Fibroblast of pulmonary artery (primary cell): Measurements from ENCODE around the gene METRN.

Experiments used
- DNase-seq: peaks from one replicate; pipeline ENCODE4 v3.0.0-alpha.2; 2010; ENCODE audit warnings: low read depth
- H3K4me3 ChIP-seq: replicated peaks from 2 replicates; pipeline ENCODE4 v1.5.1; 2011; ENCODE audit warnings: low read depth, mild to moderate bottlenecking, control low read depth, low read length, moderate library complexity
- TF ChIP-seq, protein P1 (sequence below): IDR thresholded peaks from 2 replicates; pipeline ENCODE4 v1.5.1; 2011; ENCODE audit warnings: mild to moderate bottlenecking, control low read depth, low read length, inconsistent platforms; ENCODE audit errors: missing control alignments

METRN gene

DNA sequence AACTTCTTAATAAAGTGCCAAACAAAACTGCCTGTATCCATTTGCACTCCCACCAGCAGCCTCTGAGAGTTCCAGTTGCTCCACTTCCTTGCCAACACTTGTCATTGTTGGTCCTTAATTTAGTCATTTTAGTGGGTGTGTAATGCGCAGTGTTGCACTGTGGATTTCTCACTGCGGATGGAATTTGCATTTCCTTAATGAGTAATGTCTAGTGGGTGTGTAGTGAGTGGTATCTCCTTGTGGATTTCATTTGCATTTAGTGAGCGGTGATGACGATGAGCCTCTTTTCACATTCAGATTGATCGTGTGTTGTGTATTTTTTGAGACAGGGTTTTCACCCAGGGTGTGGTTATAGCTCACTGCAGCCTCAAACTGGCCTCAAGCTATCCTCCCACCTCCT is 41.5 kb downstream of the METRN start:
- DNase-seq = no peak
- TF ChIP-seq, protein P1, sequence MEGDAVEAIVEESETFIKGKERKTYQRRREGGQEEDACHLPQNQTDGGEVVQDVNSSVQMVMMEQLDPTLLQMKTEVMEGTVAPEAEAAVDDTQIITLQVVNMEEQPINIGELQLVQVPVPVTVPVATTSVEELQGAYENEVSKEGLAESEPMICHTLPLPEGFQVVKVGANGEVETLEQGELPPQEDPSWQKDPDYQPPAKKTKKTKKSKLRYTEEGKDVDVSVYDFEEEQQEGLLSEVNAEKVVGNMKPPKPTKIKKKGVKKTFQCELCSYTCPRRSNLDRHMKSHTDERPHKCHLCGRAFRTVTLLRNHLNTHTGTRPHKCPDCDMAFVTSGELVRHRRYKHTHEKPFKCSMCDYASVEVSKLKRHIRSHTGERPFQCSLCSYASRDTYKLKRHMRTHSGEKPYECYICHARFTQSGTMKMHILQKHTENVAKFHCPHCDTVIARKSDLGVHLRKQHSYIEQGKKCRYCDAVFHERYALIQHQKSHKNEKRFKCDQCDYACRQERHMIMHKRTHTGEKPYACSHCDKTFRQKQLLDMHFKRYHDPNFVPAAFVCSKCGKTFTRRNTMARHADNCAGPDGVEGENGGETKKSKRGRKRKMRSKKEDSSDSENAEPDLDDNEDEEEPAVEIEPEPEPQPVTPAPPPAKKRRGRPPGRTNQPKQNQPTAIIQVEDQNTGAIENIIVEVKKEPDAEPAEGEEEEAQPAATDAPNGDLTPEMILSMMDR = no peak
- no peak overlapping the region for H3K4me3 ChIP-seq

DNA sequence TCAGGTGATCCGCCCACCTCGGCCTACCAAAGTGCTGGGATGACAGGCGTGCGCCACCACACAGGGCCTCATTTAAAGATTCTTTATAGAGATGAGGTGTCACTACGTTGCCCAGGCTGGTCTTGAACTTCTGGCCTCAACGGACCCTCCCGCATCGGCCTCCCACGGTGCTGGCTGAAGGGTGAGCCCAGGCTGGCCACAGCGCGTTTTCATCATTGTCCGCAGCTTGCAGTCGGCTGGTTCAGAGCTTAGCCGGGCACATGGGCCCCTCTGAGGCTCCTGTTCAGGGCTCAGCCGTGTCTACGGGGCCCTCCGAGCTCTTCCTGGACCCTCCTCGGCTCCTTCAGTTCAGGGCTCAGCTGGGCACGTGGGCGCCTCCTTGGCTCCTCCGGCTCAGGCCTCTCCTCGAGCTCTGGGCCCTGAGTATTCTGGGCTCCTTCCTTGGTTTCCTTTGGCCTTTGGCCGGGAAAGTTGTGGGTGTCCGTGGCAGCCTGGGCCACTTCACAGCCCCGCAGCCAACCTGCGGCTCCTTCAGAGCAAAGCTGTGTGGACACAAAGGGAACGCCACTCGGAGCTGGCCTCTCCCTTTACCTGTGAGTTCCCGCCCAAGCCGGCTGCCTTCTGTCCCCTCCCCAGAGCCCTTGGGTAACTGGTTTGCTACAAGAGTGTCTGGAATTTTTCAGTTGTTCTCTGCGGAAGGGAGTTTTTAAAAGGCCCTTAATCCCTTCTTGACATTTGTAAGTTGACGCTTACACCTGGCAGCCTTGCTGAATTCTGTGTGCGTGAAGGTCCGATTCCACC is 44.4 kb downstream of the METRN start:
- DNase-seq = no peak
- H3K4me3 ChIP-seq = no peak overlapping the region

DNA sequence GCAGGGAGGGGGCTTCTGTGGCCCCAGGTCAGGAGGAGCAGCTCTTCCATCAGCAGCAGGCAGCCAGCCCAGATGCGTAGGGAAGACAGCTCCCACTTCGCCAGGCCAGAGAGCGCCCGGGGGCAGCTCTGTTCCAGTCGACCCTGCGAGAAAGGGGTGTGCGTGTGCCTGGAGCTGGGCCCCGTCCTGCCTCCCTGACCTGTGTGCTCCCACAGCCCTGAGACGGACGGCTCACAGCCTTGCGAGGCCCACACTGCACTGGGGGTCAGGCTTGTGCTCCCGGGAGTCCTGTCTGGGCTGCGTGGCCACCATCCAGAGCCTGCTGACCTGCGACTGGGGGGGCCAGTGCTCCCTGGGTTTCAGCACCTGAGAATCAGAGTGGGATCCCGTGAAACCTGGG is 45.1 kb downstream of the METRN start:
- DNase-seq = no peak
- no peak overlapping the region for H3K4me3 ChIP-seq
- TF ChIP-seq, protein P1 = no peak

More for the DNA sequence above, 44.4 kb downstream of the METRN start:
- TF ChIP-seq, protein P1 = no peak

DNA sequence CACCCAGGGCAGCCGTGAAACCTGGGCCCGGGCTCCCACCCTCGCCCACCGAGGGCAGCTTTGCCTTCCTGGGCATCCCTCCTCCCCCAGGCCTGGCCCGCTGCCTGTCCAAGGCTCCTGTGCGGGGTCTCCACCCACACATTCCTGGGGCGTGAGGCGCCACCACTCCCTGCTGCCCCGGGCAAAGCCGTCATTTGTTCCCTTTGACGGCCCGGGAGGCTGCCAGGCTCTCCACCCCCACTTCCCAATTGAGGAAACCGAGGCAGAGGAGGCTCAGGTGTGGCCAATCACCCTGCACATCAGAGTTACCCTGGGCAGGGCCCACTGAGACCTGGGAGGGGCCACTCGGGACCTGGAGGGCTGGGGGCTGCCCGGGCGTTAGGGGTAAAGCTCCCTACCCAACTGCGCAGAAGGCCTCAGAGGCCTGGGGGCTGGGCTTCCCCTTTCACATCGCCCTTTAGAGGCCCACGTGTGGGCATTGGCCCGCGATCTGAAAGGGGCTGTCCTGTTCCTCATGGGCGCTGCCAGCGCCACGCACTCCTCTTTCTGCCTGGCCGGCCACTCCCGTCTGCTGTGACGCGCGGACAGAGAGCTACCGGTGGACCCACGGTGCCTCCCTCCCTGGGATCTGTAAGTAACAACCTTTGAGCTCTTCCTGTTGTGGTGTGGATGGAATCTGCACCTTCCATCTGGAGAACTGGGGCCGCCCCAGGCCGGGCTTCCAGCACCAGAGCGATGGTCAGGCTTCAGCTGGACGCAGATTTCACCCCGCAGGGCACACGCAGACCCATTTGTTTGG is 45.8 kb downstream of the METRN start, which contains the start of gene MSLN:
TSS of gene MSLN (plus strand) at position 190 of the 799 bp plus-strand sequence. CDS start 1,947 bp downstream, outside the sequence.
- TF ChIP-seq, protein P1 = no peak
- no peak within 1 kb of the TSS for H3K4me3 ChIP-seq
- DNase-seq = peak; percentile 24

DNA sequence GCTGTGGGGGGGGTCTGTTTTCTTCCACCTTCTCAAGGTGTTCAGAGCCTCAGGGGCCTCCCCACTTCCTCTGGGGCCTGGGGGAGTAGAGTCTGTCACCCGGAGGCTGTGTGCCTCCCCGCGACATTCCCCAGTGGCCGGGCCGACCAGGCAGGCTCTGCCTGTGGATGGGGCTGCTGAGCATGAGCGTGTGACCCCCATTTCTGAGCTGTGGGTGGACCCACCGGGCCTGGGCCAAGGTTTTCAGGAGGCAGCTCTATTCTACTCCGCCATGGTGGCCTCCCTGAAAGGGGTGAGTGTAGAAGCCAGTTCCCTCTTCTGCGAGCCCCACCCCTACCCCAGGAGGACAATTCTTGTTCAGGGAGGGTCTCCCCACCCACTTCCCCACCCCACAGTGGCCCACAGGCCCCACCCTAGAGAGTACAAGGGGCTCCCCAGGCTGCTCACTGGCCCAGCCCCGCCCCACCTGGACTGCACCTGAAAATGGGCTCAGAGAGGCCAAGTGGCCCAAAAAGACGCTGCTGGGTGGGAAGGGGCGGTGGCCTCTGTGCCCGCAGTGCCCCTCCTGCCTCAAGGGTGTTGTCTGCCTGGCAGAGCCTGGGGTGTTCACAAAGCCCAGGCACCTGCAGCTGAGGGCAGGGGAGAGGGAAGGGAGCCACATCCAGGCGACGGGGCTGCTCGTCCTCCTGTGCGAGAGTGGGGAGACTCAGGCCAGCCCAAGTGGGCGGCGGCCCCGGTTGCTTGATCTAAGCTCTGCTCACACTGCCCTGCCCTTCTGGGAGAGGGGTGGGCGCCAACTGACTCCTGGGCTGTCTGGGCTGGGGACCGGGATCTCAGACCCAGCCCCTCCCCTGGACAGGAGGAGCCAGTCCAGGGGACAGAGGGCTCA is 47.0 kb downstream of the METRN start:
- TF ChIP-seq, protein P1 = no peak
- H3K4me3 ChIP-seq = no peak overlapping the region
- no peak for DNase-seq

DNA sequence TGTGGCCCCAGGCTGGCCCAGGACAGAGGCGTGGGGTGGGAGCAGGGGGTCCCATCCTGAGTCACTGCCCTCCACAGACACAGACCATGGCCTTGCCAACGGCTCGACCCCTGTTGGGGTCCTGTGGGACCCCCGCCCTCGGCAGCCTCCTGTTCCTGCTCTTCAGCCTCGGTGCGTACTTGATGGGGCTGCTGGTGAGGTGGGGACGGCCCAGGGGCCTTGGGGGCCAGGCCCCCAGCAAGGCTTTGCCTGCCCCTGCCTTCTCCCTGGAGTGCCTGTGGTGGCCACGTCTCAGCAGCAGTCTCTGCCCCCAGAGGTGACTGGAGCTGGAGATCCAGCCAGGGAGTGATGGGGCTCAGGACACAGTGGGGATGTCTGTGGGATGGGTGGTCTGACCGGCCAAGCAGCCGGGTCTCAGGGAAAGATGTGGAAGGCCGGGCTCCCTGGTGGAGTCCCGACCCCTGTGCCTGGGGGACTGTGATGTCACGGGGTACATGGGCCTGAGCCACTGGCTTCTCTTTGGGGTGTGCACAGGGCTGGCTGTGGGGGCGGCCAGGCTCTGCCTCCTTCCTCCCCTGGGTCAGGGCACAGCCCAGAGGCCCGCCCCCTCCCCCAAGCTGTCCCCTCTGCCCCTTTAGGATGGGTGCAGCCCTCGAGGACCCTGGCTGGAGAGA is 47.8 kb downstream of the METRN start:
- no peak overlapping the region for H3K4me3 ChIP-seq
- DNase-seq = no peak
- TF ChIP-seq, protein P1 = no peak
